Sigmoid colon (tissue), 7 donors: ENCODE results near the gene B4GALT4. TPM values are rescaled to one million over a fixed set of nuclear protein-coding genes. Genes with fewer than 3 reads are reported as not detected.

ENCODE experiments used
- DNase-seq: peaks from one replicate; pipeline ENCODE4 v3.0.0-alpha.2; 2019
- H3K27ac ChIP-seq, 4 donors: fragments of 200-600 bp; sonication (generic); one replicate each; pipeline ENCODE4 v1.5.1; 2016 to 2019; ENCODE audit warnings: mild to moderate bottlenecking in 1 of 4
- H3K27me3 ChIP-seq, 3 donors: fragments of 200-600 bp; sonication (generic); one replicate each; pipeline ENCODE4 v1.5.1; 2019; ENCODE audit warnings: mild to moderate bottlenecking in 1 of 3
- H3K36me3 ChIP-seq, 4 donors: fragments of 200-600 bp; sonication (generic); one replicate each; pipeline ENCODE4 v1.5.1; 2016 to 2019
- H3K4me1 ChIP-seq, 4 donors: fragments of 200-600 bp; sonication (generic); one replicate each; pipeline ENCODE4 v1.5.1; 2017 to 2019
- H3K4me3 ChIP-seq, 4 donors: fragments of 200-600 bp; sonication (generic); one replicate each; pipeline ENCODE4 v1.5.1; 2017 to 2019; ENCODE audit warnings: mild to moderate bottlenecking in 2 of 4, moderate library complexity in 1 of 4
- H3K9me3 ChIP-seq, 4 donors: fragments of 200-600 bp in 3 of 4; sonication (generic) in 3 of 4; one replicate each; pipeline versions ENCODE4 v1.5.1 to v1.6.1; 2013 to 2019
- CTCF ChIP-seq, 4 experiments: fragments of 450-650 bp in 3 of 4; fragments of 200-600 bp in 1 of 4; IDR thresholded peaks; one replicate each; pipeline ENCODE4 v1.5.1; 2016 to 2019; ENCODE audit warnings: antibody characterized with exemption in 4 of 4, mild to moderate bottlenecking in 3 of 4, moderate library complexity in 2 of 4
- EP300 ChIP-seq, 4 donors: sonication (generic); formaldehyde crosslinking; IDR thresholded peaks; one replicate each; pipeline ENCODE4 v1.6.1; 2017; ENCODE audit warnings: antibody characterized with exemption in 4 of 4
- POLR2A ChIP-seq, 2 donors: fragments of 450-650 bp; IDR thresholded peaks; one replicate each; pipeline ENCODE4 v1.6.1; 2016; ENCODE audit warnings: antibody characterized with exemption in 2 of 2, mild to moderate bottlenecking in 2 of 2, moderate library complexity in 2 of 2
- POLR2AphosphoS5 ChIP-seq, 4 donors: sonication (generic); formaldehyde crosslinking; IDR thresholded peaks; one replicate each; pipeline ENCODE4 v1.6.1; 2017; ENCODE audit warnings: antibody characterized with exemption in 4 of 4
- WGBS, 2 donors: extraction: QIAGEN DNeasy Blood & Tissue Kit; methylation state at CpG; one replicate each; pipeline ENCODE4 v1.1.7; 2013; 5-methylcytosine and 5-hydroxymethylcytosine counted together
- intact Hi-C: fragments of 100-400 bp; cut with DNase I; formaldehyde crosslinking; loops from one replicate; pipeline ENCODE4 v1.15.1; 2023
- polyA plus RNA-seq, 3 donors: library from polyadenylated mRNA; stranded (reverse); fragments of 200-250 nt; gene quantifications; one replicate each; pipeline ENCODE4 v1.2.3, GENCODE V29; 2013
- total RNA-seq, 4 donors: library from RNA; depleted of rRNA; stranded (reverse); fragments of >200 nt; gene quantifications; one replicate each; pipeline ENCODE4 v1.1.0, GENCODE V29; 2016
- donor health status: healthy with polysubstance abuse.
- donor health status: Bipolar disorder and iron deficiency.
- donor health status: healthy.

Gene B4GALT4
- total and polyA plus RNA-seq, 7 donors: 12.1 to 45.6 (median 15.8) TPM

GRCh38 chr3:119235151-119235550, 5.5 kb downstream of the B4GALT4 start:
- intact Hi-C loops: loop anchor here (10.0 kb wide), 1 partner anchor 200 kb away; the partner anchor contains the start of gene IGSF11
- TF ChIP-seq EP300 (IDR thresholded peaks at IDR 0.05): no peak
- no peak for TF ChIP-seq POLR2AphosphoS5 (IDR thresholded peaks at IDR 0.05)
- TF ChIP-seq POLR2A (IDR thresholded peaks at IDR 0.05): no peak
- no peak for TF ChIP-seq CTCF (IDR thresholded peaks at IDR 0.05)
- Histone ChIP-seq H3K4me1 (peaks cover 0 to 20% (median 12%) of the 10 kb centered on the region in 4 donors), H3K27me3 (no peaks in the 10 kb centered on the region), H3K36me3 (peaks cover 0 to 49% (median 6%) of the 10 kb centered on the region in 4 donors), H3K9me3 (no peaks in the 10 kb centered on the region), H3K27ac (no peak overlapping the region), H3K4me3 (no peak overlapping the region)
- WGBS, 2 donors: 60 to 81% methylated on average over 1 of the region's 1 CpG
- DNase-seq: no peak

- DNase-seq: no peak
- Histone ChIP-seq H3K36me3 (peaks cover 3 to 53% (median 8%) of the 10 kb centered on the region in 4 donors), H3K27me3 (no peaks in the 10 kb centered on the region), H3K27ac (no peak overlapping the region), H3K4me1 (peaks cover 0 to 15% (median 7%) of the 10 kb centered on the region in 4 donors), H3K9me3 (no peaks in the 10 kb centered on the region), H3K4me3 (no peak overlapping the region)
- intact Hi-C loops: loop anchor here (10.0 kb wide), 1 partner anchor 200 kb away; the partner anchor contains the start of gene IGSF11
- WGBS, 2 donors: 65 to 88% methylated on average over 1 of the region's 1 CpG
- TF ChIP-seq EP300 (IDR thresholded peaks at IDR 0.05) (no peak), POLR2A (IDR thresholded peaks at IDR 0.05) (no peak), CTCF (IDR thresholded peaks at IDR 0.05) (no peak), POLR2AphosphoS5 (IDR thresholded peaks at IDR 0.05) (no peak)
These were observed 6.1 kb downstream of the B4GALT4 start for GRCh38 chr3:119234610-119235009.

- no peaks in the 10 kb centered on the region for H3K9me3 ChIP-seq
- intact Hi-C loops: loop anchor here (10.0 kb wide), 1 partner anchor 196 kb away; the partner anchor contains the start of gene IGSF11
- TF ChIP-seq POLR2A (IDR thresholded peaks at IDR 0.05) (no peak), EP300 (IDR thresholded peaks at IDR 0.05) (no peak), CTCF (IDR thresholded peaks at IDR 0.05) (no peak), POLR2AphosphoS5 (IDR thresholded peaks at IDR 0.05) (no peak)
- H3K4me3 ChIP-seq: no peak overlapping the region
- no peak overlapping the region for H3K27ac ChIP-seq
- peaks cover 3 to 65% (median 12%) of the 10 kb centered on the region in 4 donors for H3K36me3 ChIP-seq
- H3K27me3 ChIP-seq: no peaks in the 10 kb centered on the region
- no peak for DNase-seq
- peaks cover 0 to 17% (median 8%) of the 10 kb centered on the region in 4 donors for H3K4me1 ChIP-seq
These were observed 9.9 kb downstream of the B4GALT4 start for GRCh38 chr3:119230745-119231144.

- no peaks in the 10 kb centered on the region for H3K27me3 ChIP-seq
- intact Hi-C loops: loop anchor here (10.0 kb wide), 1 partner anchor 195 kb away; the partner anchor contains the start of gene IGSF11
- no peak overlapping the region for H3K4me3 ChIP-seq
- TF ChIP-seq CTCF (IDR thresholded peaks at IDR 0.05): no peak
- TF ChIP-seq POLR2A (IDR thresholded peaks at IDR 0.05): no peak
- no peak for TF ChIP-seq EP300 (IDR thresholded peaks at IDR 0.05)
- TF ChIP-seq POLR2AphosphoS5 (IDR thresholded peaks at IDR 0.05): no peak
- H3K27ac ChIP-seq: no peak overlapping the region
- WGBS, 2 donors: 95 to 97% methylated on average over 7 of the region's 7 CpGs
- DNase-seq: no peak
- H3K9me3 ChIP-seq: no peaks in the 10 kb centered on the region
- H3K4me1 ChIP-seq: peaks cover 0 to 17% (median 8%) of the 10 kb centered on the region in 4 donors
- peaks cover 3 to 59% (median 8%) of the 10 kb centered on the region in 4 donors for H3K36me3 ChIP-seq
These were observed 10.6 kb downstream of the B4GALT4 start for GRCh38 chr3:119230071-119230470.

GRCh38 chr3:119229190-119229589, 11.5 kb downstream of the B4GALT4 start:
- TF ChIP-seq CTCF (IDR thresholded peaks at IDR 0.05): no peak
- TF ChIP-seq POLR2A (IDR thresholded peaks at IDR 0.05): no peak
- TF ChIP-seq POLR2AphosphoS5 (IDR thresholded peaks at IDR 0.05): no peak
- TF ChIP-seq EP300 (IDR thresholded peaks at IDR 0.05): no peak
- Histone ChIP-seq H3K4me3 (no peak overlapping the region), H3K4me1 (peaks cover 0 to 17% (median 8%) of the 10 kb centered on the region in 4 donors), H3K27ac (no peak overlapping the region), H3K9me3 (no peaks in the 10 kb centered on the region), H3K27me3 (no peaks in the 10 kb centered on the region), H3K36me3 (peaks cover 0 to 52% (median 7%) of the 10 kb centered on the region in 4 donors)
- DNase-seq: no peak
- intact Hi-C loops: no loop called here
- WGBS, 2 donors: 70 to 92% methylated on average over 7 of the region's 7 CpGs
